Activated naive CD4-positive, alpha-beta T cell treated with anti-CD3 and anti-CD28 coated beads, Interleukin-2, amount 50 U/mL, for 16 hours (primary cell): ENCODE data around the gene OR2V2.
"Not testable (repeated sequence)": the region's sequence is repeated elsewhere in the genome, so short reads cannot be mapped to it uniquely, and the experiment has no call there.

Experiments used
- DNase-seq: peaks from one replicate; pipeline ENCODE4 v3.0.0-alpha.2; 2020

The OR2V2 gene

GRCh38 chr5:181146927-181147636 lies at the start of gene OR2V2:
TSS of gene OR2V2 (plus strand) at chr5:181147586. CDS start at chr5:181154943, 7,357 bp downstream.
- not testable (repeated sequence) for DNase-seq

GRCh38 chr5:181097759-181098491 lies 49.5 kb upstream of the OR2V2 start:
- DNase-seq: not testable (repeated sequence)

- DNase-seq: no peak
Measured at GRCh38 chr5:181098762-181099601, 48.4 kb upstream of the OR2V2 start.

- no peak for DNase-seq
Measured at GRCh38 chr5:181099602-181100086, 47.7 kb upstream of the OR2V2 start.

- no peak for DNase-seq
Measured at GRCh38 chr5:181100121-181100875, 47.1 kb upstream of the OR2V2 start.

GRCh38 chr5:181101030-181101641 lies 46.2 kb upstream of the OR2V2 start:
- DNase-seq: not testable (repeated sequence)

GRCh38 chr5:181101930-181102674 lies 45.3 kb upstream of the OR2V2 start:
- DNase-seq: not testable (repeated sequence)

GRCh38 chr5:181104259-181104568 lies 43.2 kb upstream of the OR2V2 start:
- DNase-seq: not testable (repeated sequence)

- not testable (repeated sequence) for DNase-seq
Measured at GRCh38 chr5:181104606-181105390, 42.6 kb upstream of the OR2V2 start.

- DNase-seq: no peak
Measured at GRCh38 chr5:181105391-181106025, 41.9 kb upstream of the OR2V2 start.

- no peak for DNase-seq
Measured at GRCh38 chr5:181107699-181108098, 39.7 kb upstream of the OR2V2 start.

GRCh38 chr5:181108578-181109165 lies 38.7 kb upstream of the OR2V2 start:
- no peak for DNase-seq

GRCh38 chr5:181109489-181110013 lies 37.8 kb upstream of the OR2V2 start:
- DNase-seq: no peak

GRCh38 chr5:181111010-181111409 lies 36.4 kb upstream of the OR2V2 start:
- no peak for DNase-seq

GRCh38 chr5:181112476-181112875 lies 34.9 kb upstream of the OR2V2 start:
- no peak for DNase-seq

- DNase-seq: not testable (repeated sequence)
Measured at GRCh38 chr5:181113572-181113971, 33.8 kb upstream of the OR2V2 start.

GRCh38 chr5:181114284-181114843 lies 33.0 kb upstream of the OR2V2 start:
- no peak for DNase-seq

GRCh38 chr5:181114844-181115778 lies 32.3 kb upstream of the OR2V2 start:
- DNase-seq: no peak
